Bronchial epithelial cell (primary cell): ENCODE measurements around the gene TIMD4. TPM values are rescaled to one million over a fixed set of nuclear protein-coding genes. Genes with fewer than 3 reads are reported as not detected.
"Not testable (repeated sequence)": the region's sequence is repeated elsewhere in the genome, so short reads cannot be mapped to it uniquely, and the experiment has no call there.

ENCODE experiments used
- DNase-seq: peaks from one replicate; pipeline ENCODE4 v3.0.0-alpha.2; 2010; ENCODE audit warnings: low read depth
- FAIRE-seq: peaks from 2 replicates; lab custom pipeline; 2011; peaks lifted over from hg19 to GRCh38; lab: Jason Lieb, UNC
- H3K27me3 ChIP-seq: 2 replicates; pipeline ENCODE4 v1.5.1; 2011; ENCODE audit warnings: low read length; ENCODE audit not compliant: control insufficient read depth, insufficient read depth
- H3K36me3 ChIP-seq: 2 replicates; pipeline ENCODE4 v1.5.1; 2011; ENCODE audit warnings: low read length; ENCODE audit not compliant: control insufficient read depth, insufficient read depth
- H3K4me3 ChIP-seq: 2 replicates; pipeline ENCODE4 v1.5.1; 2011; ENCODE audit warnings: mild to moderate bottlenecking, low read depth, low read length, control low read depth
- CTCF ChIP-seq: IDR thresholded peaks from 2 replicates; pipeline ENCODE4 v1.5.1; 2011; ENCODE audit warnings: mild to moderate bottlenecking, moderate library complexity, low read length, control low read depth, inconsistent platforms; ENCODE audit not compliant: insufficient read depth, severe bottlenecking
- total RNA-seq: library from RNA; depleted of rRNA; stranded (reverse); fragments of >200 nt; gene quantifications from 2 replicates; pipeline ENCODE4 v1.2.1, GENCODE V29; 2014

The TIMD4 gene
- total RNA-seq, 1 donor from 2014 or later, result not detected

GRCh38 chr5:156934450-156935211, 28.4 kb downstream of the TIMD4 start:
- Histone ChIP-seq H3K27me3 (no peaks in the 10 kb centered on the region), H3K36me3 (no peaks in the 10 kb centered on the region), H3K4me3 (no peak overlapping the region)
- no peak for TF ChIP-seq CTCF
- no peak for FAIRE-seq
- no peak for DNase-seq

GRCh38 chr5:156929366-156929948, 33.6 kb downstream of the TIMD4 start:
- peak; percentile 32 for FAIRE-seq
- no peaks in the 10 kb centered on the region for H3K27me3 ChIP-seq
- no peak overlapping the region for H3K4me3 ChIP-seq
- no peak for TF ChIP-seq CTCF
- H3K36me3 ChIP-seq, result no peaks in the 10 kb centered on the region
- no peak for DNase-seq

DNA sequence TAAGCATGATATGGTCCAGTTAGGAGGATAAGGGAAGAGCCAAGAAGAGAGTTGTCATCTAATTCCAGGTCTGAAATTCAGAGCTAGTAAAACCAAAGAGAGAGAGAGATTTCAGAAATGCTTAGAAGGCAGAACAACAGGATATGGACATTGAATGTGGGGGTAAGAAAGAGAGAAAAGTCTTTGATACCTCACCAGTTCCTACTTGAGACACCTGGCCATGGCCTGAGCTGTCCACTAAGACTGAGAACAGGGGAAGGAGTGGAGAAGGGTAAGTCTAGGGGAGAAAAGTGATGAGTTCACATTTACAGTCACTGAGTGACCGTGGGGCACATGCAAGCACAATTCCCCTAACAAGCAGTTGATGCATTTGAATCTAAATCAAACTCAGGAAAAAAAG, 35.5 kb downstream of the TIMD4 start:
- Histone ChIP-seq H3K36me3 (no peaks in the 10 kb centered on the region), H3K4me3 (no peak overlapping the region), H3K27me3 (no peaks in the 10 kb centered on the region)
- DNase-seq, result no peak
- FAIRE-seq, result no peak
- TF ChIP-seq CTCF, result no peak

DNA sequence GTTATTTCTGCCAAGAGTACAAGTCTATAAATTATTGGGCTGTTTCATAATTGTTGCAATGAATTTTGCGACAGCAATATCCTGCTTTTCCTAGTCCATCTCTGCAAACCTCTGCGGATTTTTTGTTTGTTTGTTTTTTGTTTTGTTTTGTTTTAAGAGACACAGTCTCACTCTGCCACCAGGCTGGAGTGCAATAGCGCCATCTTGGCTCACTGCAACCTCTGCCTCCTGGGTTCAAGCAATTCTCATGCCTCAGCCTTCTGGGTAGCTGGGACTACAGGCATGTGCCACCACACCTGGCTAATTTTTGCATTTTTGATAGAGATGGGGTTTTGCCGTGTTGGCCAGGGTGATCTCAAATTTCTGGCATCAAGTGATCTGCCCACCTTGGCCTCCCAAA, 37.3 kb downstream of the TIMD4 start:
- not testable (repeated sequence) for FAIRE-seq, H3K4me3 ChIP-seq, DNase-seq, H3K36me3 ChIP-seq, H3K27me3 ChIP-seq

DNA sequence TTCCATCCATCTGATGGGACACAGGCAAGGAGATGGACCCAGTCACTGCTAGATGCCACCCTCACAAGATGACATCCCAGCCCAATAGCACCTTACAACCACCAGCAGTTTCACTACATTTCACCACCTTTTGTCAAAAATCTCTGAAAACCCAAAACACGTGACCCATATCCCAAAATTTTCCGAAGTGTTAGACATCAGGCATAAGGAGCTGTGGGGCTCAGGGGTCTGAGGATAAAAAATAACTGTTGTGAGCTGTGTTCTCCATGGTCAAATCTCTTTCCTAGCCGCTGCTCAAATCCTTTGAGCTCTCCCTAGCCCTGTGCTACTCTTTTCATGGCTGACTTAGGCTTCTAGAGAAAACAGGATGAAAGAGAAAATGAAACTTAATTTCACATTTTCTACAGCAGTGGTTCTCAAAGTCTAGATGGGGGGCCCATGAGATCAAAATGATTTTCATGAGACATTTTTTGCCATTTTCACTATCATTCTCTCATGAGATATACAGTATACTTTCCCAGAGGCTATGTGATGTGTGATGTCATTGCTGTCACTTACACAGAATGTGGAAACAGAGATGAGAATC, 40.7 kb downstream of the TIMD4 start:
- no peaks in the 10 kb centered on the region for H3K36me3 ChIP-seq
- DNase-seq (no peak), FAIRE-seq (no peak)
- H3K4me3 ChIP-seq, result no peak overlapping the region
- H3K27me3 ChIP-seq, result no peaks in the 10 kb centered on the region
- TF ChIP-seq CTCF, result no peak

DNA sequence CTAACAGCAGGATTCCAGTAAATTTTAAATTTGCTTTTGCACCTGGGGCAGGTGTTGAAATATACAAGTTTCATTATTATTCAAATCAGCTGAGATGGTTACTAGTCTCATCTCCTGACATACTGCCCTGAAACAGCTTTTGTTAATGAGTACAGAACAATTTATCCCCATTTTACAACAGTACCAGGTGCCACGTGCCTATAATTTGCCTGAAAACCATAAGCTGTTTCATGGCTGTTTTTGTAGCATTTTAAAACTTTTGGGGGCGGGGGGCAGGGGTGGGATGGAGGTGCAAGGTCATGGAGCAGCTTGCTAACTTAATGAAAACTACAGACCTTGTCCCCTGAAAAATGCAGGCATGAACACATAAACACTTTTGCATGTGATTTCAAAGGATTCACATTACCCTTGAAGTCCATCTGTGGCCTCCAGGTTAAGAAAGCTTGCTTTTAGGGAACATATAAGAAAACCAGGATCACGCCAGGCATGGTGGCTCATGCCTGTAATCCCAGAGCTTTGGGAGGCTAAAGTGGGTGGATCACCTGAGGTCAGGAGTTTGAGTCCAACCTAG, 42.1 kb downstream of the TIMD4 start:
- H3K27me3 ChIP-seq, result no peaks in the 10 kb centered on the region
- DNase-seq, result no peak
- no peak overlapping the region for H3K4me3 ChIP-seq
- no peaks in the 10 kb centered on the region for H3K36me3 ChIP-seq
- no peak for TF ChIP-seq CTCF
- FAIRE-seq, result no peak
